ENCODE results near the gene SETD1A.
A peak's percentile ranks its signal among the peaks of the same experiment; 100 is the strongest.
"Not testable (repeated sequence)": the region's sequence is repeated elsewhere in the genome, so short reads cannot be mapped to it uniquely, and the experiment has no call there.

The SETD1A gene

DNA sequence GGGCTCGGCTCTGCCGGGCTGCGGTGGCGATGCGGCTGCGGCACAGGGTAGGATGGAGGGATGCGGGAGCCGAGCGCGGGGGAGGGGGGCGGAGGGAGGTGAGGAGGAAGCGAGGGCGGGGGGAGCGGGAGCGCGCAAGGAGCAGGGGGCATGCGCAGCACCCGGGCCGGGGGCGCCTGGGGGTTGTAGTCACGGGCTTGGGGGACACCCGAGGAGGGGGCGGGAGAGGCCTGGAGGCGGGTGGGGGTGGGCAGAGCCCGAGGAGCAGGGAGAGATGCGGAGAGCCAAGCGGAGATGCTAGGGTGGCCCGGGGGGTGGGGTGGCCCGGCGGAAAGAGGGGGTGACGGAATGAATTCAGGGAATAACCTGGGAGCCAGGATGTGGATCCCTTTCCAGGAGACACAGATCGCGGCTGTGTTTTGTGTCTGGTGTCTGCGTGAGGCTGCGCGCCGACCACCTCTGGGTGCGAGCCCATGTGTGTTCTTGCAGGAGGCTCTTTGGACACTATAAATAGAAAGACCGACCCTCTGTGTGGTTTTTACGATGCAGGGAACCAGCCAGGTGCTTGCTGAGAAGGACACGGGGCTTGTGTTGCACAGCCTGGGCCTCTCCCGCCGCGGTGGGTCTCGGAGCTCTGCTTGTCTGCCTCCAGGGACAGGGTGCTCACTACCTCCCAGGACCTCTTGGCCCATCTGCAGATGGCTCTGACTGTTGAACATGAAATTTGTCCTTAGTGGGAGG, 53.2 kb downstream of the SETD1A start, which contains the start of gene STX1B:
STX1B (minus strand) TSS at position 54 of the 741 bp plus-strand sequence. CDS start 242 bp downstream, outside the sequence.
- Histone ChIP-seq H3K9me3 (no peaks in the 10 kb centered on the region), H3K4me1 (no peaks in the 10 kb centered on the region), H3K36me3 (no peaks in the 10 kb centered on the region), H3K4me3 (ENCODE audit: low read depth, low read length) (peak within 1 kb of the TSS; percentile 39), H3K27me3 (peaks cover 12% of the 10 kb centered on the region)
- DNase-seq: peak; percentile 67
- TF ChIP-seq, protein P1, sequence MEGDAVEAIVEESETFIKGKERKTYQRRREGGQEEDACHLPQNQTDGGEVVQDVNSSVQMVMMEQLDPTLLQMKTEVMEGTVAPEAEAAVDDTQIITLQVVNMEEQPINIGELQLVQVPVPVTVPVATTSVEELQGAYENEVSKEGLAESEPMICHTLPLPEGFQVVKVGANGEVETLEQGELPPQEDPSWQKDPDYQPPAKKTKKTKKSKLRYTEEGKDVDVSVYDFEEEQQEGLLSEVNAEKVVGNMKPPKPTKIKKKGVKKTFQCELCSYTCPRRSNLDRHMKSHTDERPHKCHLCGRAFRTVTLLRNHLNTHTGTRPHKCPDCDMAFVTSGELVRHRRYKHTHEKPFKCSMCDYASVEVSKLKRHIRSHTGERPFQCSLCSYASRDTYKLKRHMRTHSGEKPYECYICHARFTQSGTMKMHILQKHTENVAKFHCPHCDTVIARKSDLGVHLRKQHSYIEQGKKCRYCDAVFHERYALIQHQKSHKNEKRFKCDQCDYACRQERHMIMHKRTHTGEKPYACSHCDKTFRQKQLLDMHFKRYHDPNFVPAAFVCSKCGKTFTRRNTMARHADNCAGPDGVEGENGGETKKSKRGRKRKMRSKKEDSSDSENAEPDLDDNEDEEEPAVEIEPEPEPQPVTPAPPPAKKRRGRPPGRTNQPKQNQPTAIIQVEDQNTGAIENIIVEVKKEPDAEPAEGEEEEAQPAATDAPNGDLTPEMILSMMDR (IDR thresholded peaks at IDR 0.05; ENCODE audit: low read depth, low read length): no peak

DNA sequence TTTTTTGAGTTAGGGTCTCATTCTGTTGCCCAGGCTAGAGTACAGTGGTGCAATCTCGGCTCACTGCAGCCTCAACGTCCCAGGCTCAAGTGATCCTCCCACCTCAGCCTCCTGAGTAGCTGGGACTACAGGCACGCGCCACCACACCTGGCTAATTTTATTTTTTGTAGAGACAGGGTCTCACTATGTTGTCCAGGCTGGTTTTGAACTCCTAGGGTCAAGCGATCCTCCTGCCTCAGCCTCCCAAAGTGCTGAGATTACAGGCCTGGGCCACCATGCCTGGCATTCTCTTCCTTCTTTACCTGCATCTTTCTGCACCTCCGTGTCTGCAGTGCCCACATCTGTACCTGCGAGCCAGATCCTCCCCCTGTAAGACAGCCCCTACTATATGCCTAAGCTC, 54.3 kb downstream of the SETD1A start:
- not testable (repeated sequence) for H3K36me3 ChIP-seq, DNase-seq, H3K4me1 ChIP-seq

DNA sequence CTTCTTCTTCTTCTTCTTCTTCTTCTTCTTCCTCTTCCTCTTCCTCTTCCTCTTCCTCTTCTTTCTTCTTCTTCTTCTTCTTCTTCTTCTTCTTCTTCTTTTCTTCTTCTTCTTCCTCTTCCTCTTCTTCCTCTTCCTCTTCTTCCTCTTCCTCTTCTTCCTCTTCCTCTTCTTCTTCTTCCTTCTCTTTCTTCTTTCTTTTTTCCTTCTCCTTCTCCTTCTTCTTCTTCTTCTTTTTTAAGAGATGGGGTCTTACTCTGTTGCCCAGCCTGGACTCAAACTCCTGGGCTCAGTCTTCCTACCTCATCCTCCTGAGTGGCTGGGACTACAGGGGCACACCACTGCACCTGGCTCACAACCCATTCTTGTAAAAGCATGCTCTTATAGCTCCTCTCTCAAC, 55.7 kb downstream of the SETD1A start:
- H3K9me3 ChIP-seq; H3K36me3 ChIP-seq; H3K4me1 ChIP-seq; DNase-seq; H3K4me3 ChIP-seq (ENCODE audit: low read depth, low read length): not testable (repeated sequence)
- H3K27me3 ChIP-seq: peaks cover 12% of the 10 kb centered on the region

More for the DNA sequence above, 54.3 kb downstream of the SETD1A start:
- H3K27me3 ChIP-seq: peaks cover 12% of the 10 kb centered on the region
- H3K4me3 ChIP-seq (ENCODE audit: low read depth, low read length); H3K9me3 ChIP-seq: not testable (repeated sequence)

DNA sequence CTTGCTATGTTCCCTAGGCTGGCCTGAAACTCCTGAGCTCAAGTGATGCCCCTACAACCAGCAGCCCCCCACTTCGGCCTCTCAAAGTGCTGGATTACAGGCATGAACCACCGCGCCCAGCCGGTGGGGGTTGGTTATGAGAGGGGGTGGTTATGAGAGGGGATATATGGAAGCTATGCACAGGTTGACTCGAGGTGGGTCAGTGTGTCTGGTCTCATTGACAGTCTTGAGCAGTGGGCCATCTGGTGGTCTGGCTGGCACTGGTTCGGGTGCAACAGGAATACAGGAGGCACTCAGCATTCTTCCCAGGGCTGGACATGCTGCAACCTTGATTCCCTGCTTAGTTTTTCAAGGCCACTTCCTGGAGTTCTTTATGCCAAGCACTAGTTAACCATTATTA, 58.5 kb downstream of the SETD1A start:
- Histone ChIP-seq H3K4me3 (ENCODE audit: low read depth, low read length) (no peak overlapping the region), H3K4me1 (no peaks in the 10 kb centered on the region), H3K36me3 (no peaks in the 10 kb centered on the region), H3K27me3 (peaks cover 9% of the 10 kb centered on the region), H3K9me3 (no peaks in the 10 kb centered on the region)
- TF ChIP-seq, protein P1 (IDR thresholded peaks at IDR 0.05; ENCODE audit: low read depth, low read length): peak; percentile 40
- no peak for DNase-seq

DNA sequence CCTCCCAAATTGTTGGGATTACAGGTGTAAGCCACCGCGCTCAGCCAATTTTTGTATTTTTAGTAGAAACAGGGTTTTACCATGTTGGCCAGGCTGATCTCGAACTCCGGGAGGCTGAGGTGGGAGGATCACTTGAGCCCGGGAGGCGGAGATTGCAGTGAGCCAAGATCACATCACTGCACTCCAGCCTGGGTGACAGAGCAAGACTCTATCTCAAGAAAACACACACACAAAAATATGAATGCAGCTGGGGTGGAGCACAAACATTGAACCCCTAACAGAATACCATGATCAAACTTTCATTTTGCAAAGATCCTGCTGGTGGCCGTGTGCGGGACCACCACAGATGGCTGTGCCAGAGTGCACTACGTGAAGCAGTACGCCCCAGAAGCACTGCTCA, 60.2 kb downstream of the SETD1A start:
- not testable (repeated sequence) for DNase-seq; H3K9me3 ChIP-seq; H3K27me3 ChIP-seq; H3K4me3 ChIP-seq (ENCODE audit: low read depth, low read length); H3K36me3 ChIP-seq; H3K4me1 ChIP-seq

DNA sequence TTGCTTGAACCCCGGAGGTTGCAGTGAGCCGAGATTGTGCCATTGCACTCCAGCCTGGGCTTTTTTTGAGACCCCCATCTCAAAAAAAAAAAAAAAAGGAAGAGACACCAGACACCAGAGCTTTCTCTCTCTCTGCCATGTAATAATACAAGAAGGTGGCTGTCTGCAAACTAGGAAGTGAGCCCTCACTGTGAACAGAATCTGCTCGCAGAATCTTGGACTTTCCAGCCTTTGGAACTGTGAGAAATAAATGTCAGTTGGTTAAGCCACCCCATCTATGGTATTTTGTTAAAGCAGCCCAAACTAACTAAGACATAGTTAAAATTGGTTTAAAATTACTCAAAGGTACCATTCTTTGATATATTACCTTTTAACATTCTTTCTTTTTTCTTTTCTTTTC, 63.0 kb downstream of the SETD1A start:
- H3K36me3 ChIP-seq: no peaks in the 10 kb centered on the region
- no peaks in the 10 kb centered on the region for H3K9me3 ChIP-seq
- no peaks in the 10 kb centered on the region for H3K4me1 ChIP-seq
- H3K27me3 ChIP-seq: no peaks in the 10 kb centered on the region
- TF ChIP-seq, protein P1 (IDR thresholded peaks at IDR 0.05; ENCODE audit: low read depth, low read length): no peak
- H3K4me3 ChIP-seq (ENCODE audit: low read depth, low read length): no peak overlapping the region
- no peak for DNase-seq

DNA sequence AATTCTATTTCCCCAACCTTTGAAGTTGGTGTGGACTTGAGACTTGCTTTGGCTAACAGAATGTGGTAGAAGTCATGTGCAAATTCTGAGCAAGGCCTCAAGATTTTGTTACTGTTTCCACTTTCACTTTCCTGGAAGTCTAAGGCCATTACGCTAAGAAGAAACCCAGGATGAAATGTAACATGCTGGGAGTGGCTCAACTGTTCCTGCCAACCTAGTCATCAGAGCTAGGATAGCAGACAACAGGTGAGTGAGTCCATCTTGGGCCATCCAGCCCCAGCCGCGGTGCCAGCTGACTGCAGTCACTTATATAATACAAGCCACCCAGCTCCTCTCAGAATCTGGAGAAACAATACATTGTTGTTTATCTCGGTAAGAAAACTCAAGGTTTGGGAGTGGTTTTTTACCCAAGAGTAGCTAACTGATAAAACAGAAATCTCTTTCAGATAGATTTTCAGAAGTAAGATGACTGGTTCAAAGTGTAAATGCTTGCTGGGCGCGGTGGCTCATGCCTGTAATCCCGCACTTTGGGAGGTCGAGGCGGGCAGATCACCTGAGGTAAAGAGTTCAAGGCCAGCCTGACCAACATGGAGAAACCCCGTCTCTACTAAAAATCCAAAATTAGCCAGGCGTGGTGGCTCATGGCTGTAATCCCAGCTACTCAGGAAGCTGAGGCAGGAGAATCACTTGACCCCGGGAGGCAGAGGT, 65.1 kb downstream of the SETD1A start:
- TF ChIP-seq, protein P1 (IDR thresholded peaks at IDR 0.05; ENCODE audit: low read depth, low read length): no peak
- H3K36me3 ChIP-seq: no peaks in the 10 kb centered on the region
- H3K27me3 ChIP-seq: no peaks in the 10 kb centered on the region
- no peak overlapping the region for H3K4me3 ChIP-seq (ENCODE audit: low read depth, low read length)
- no peaks in the 10 kb centered on the region for H3K9me3 ChIP-seq
- no peak for DNase-seq
- no peaks in the 10 kb centered on the region for H3K4me1 ChIP-seq
